Breast epithelium (tissue), 3 donors: ENCODE measurements around the gene SDHAF1.

Source experiments
- POLR2A ChIP-seq: fragments of 450-650 bp; IDR thresholded peaks from one replicate; pipeline ENCODE4 v1.6.1; 2016; ENCODE audit warnings: antibody characterized with exemption, mild to moderate bottlenecking, moderate library complexity
- POLR2AphosphoS5 ChIP-seq, 3 donors: sonication (generic); formaldehyde crosslinking; IDR thresholded peaks; one replicate each; pipeline ENCODE4 v1.6.1; 2017; ENCODE audit warnings: antibody characterized with exemption in 3 of 3
- TF ChIP-seq, protein P1 (sequence below), 3 donors: fragments of 450-650 bp; IDR thresholded peaks; one replicate each; pipeline ENCODE4 v1.5.1; 2016 to 2017; ENCODE audit warnings: antibody characterized with exemption in 3 of 3, mild to moderate bottlenecking in 3 of 3, moderate library complexity in 3 of 3

DNA sequence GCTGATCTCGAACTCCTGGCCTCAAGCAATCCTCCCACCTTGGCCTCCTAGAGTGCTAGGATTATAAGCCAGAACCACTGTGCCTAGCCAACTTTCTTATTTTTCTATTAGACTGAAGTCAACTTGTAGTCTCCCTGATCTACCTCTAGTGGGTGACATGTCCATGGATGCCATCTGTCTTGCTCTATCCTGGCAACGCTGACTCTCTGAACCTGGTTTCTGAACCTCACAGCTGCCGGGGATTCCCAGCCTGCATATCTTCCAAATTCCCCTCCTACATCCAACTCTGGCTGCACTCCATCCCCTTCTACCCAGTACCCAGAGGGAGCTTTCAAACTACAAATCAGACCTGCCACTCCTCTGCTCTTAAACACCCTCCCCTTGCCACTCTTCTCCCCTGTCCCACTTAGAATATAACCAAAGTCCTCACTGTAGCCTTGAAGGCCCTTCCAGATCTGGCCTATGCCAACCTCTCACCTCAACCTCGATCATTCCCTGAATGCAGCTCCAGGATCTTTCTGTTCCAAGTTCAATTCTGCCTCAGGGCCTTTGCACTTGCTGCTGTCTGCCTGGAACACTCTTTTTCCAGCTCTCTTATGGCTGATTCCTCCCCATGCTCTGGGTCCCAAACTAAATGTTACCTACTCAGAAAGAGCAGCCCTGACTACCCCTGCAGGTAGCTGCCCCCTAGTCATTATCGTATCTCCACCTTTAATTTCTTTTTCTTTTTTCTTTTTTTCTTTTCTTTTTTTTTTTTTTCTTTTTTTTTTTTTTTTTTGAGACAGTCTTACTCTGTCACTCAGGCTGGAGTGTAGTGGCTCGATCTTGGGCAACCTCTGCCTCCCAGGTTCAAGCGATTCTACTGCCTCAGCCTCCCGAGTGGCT lies 35.5 kb downstream of the SDHAF1 start:
- TF ChIP-seq, protein P1, sequence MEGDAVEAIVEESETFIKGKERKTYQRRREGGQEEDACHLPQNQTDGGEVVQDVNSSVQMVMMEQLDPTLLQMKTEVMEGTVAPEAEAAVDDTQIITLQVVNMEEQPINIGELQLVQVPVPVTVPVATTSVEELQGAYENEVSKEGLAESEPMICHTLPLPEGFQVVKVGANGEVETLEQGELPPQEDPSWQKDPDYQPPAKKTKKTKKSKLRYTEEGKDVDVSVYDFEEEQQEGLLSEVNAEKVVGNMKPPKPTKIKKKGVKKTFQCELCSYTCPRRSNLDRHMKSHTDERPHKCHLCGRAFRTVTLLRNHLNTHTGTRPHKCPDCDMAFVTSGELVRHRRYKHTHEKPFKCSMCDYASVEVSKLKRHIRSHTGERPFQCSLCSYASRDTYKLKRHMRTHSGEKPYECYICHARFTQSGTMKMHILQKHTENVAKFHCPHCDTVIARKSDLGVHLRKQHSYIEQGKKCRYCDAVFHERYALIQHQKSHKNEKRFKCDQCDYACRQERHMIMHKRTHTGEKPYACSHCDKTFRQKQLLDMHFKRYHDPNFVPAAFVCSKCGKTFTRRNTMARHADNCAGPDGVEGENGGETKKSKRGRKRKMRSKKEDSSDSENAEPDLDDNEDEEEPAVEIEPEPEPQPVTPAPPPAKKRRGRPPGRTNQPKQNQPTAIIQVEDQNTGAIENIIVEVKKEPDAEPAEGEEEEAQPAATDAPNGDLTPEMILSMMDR (IDR thresholded peaks at IDR 0.05), result no peak
- TF ChIP-seq POLR2AphosphoS5 (IDR thresholded peaks at IDR 0.05) (no peak), POLR2A (no peak)
